GM21576 (cell line): Measurements from ENCODE around the gene METAP2.

Experiments
- ATAC-seq: cut with Tn5 transposase; IDR thresholded peaks from one replicate; pipeline ENCODE4 v1.9.1; 2021; ENCODE audit warnings: mild to moderate bottlenecking, moderate library complexity; ENCODE audit not compliant: unreplicated experiment

The METAP2 gene

GRCh38 chr12:95509300-95509699, 35.3 kb downstream of the METAP2 start:
- ATAC-seq, result no peak

GRCh38 chr12:95511977-95512376, 38.0 kb downstream of the METAP2 start:
- no peak for ATAC-seq

GRCh38 chr12:95513599-95513998, 39.6 kb downstream of the METAP2 start:
- ATAC-seq, result no peak

GRCh38 chr12:95515197-95515596, 41.2 kb downstream of the METAP2 start:
- no peak for ATAC-seq

GRCh38 chr12:95516757-95517156, 42.8 kb downstream of the METAP2 start:
- no peak for ATAC-seq

- no peak for ATAC-seq
These were observed 43.3 kb downstream of the METAP2 start for GRCh38 chr12:95517246-95517645.

GRCh38 chr12:95518944-95519343, 45.0 kb downstream of the METAP2 start:
- no peak for ATAC-seq

GRCh38 chr12:95520816-95521215, 46.9 kb downstream of the METAP2 start:
- no peak for ATAC-seq

GRCh38 chr12:95522692-95523091, 48.7 kb downstream of the METAP2 start:
- no peak for ATAC-seq

GRCh38 chr12:95528431-95528830, 54.5 kb downstream of the METAP2 start:
- no peak for ATAC-seq

- no peak for ATAC-seq
These were observed 55.8 kb downstream of the METAP2 start for GRCh38 chr12:95529693-95530225.

GRCh38 chr12:95532851-95533250, 58.9 kb downstream of the METAP2 start:
- ATAC-seq, result no peak

GRCh38 chr12:95533985-95534384, 60.0 kb downstream of the METAP2 start:
- no peak for ATAC-seq

GRCh38 chr12:95538006-95538405, 64.1 kb downstream of the METAP2 start:
- no peak for ATAC-seq

- ATAC-seq, result no peak
These were observed 64.7 kb downstream of the METAP2 start for GRCh38 chr12:95538656-95539055.

GRCh38 chr12:95541436-95541835, 67.5 kb downstream of the METAP2 start:
- no peak for ATAC-seq

- ATAC-seq, result no peak
These were observed 69.4 kb downstream of the METAP2 start for GRCh38 chr12:95543305-95543704.

- ATAC-seq, result no peak
These were observed 70.8 kb downstream of the METAP2 start for GRCh38 chr12:95544756-95545155.

- no peak for ATAC-seq
These were observed 71.4 kb downstream of the METAP2 start for GRCh38 chr12:95545303-95545702.

- ATAC-seq, result no peak
These were observed 72.0 kb downstream of the METAP2 start for GRCh38 chr12:95545731-95546490.

- ATAC-seq, result no peak
These were observed 72.5 kb downstream of the METAP2 start for GRCh38 chr12:95546491-95546813.

GRCh38 chr12:95547522-95548055, 73.6 kb downstream of the METAP2 start:
- ATAC-seq, result no peak
